ENCODE data around the gene GMPPA. TPM values are rescaled to one million over a fixed set of nuclear protein-coding genes. Genes with fewer than 3 reads are reported as not detected.

The GMPPA gene
- total RNA-seq, 1 donor from 2014 or later = 29.9 TPM

- DNase-seq (no peak), ATAC-seq (peak in 1 of 2 donors; percentile 40)
- intact Hi-C loops (cut with DNase I) = no loop called here
- H3K9me3 ChIP-seq = no peaks in the 10 kb centered on the region
- peaks cover 75% of the 10 kb centered on the region for H3K27me3 ChIP-seq (ENCODE audit: low read depth)
- peak overlapping the region; percentile 30 for H3K4me3 ChIP-seq
- no peak for TF ChIP-seq CTCF (IDR thresholded peaks at IDR 0.05)
- peaks cover 4% of the 10 kb centered on the region for H3K4me1 ChIP-seq
- H3K36me3 ChIP-seq = no peaks in the 10 kb centered on the region
- no peak overlapping the region for H3K27ac ChIP-seq
Measured at GRCh38 chr2:219484343-219485200, 14.1 kb upstream of the GMPPA start.

GRCh38 chr2:219485201-219485580, 13.5 kb upstream of the GMPPA start:
- Histone ChIP-seq H3K4me3 (no peak overlapping the region), H3K27ac (no peak overlapping the region), H3K9me3 (no peaks in the 10 kb centered on the region), H3K27me3 (ENCODE audit: low read depth) (peaks cover 71% of the 10 kb centered on the region), H3K4me1 (peaks cover 4% of the 10 kb centered on the region), H3K36me3 (no peaks in the 10 kb centered on the region)
- TF ChIP-seq CTCF (IDR thresholded peaks at IDR 0.05) = no peak
- intact Hi-C loops (cut with DNase I) = no loop called here
- DNase-seq (no peak), ATAC-seq (no peak)

GRCh38 chr2:219486380-219486959, 12.2 kb upstream of the GMPPA start:
- Histone ChIP-seq H3K9me3 (no peaks in the 10 kb centered on the region), H3K27me3 (ENCODE audit: low read depth) (peaks cover 79% of the 10 kb centered on the region), H3K4me3 (no peak overlapping the region), H3K27ac (no peak overlapping the region), H3K4me1 (peaks cover 4% of the 10 kb centered on the region), H3K36me3 (no peaks in the 10 kb centered on the region)
- no peak for TF ChIP-seq CTCF (IDR thresholded peaks at IDR 0.05)
- DNase-seq (no peak), ATAC-seq (no peak)
- intact Hi-C loops (cut with DNase I) = no loop called here

GRCh38 chr2:219488149-219488843, 10.4 kb upstream of the GMPPA start:
- Histone ChIP-seq H3K9me3 (no peaks in the 10 kb centered on the region), H3K27ac (no peak overlapping the region), H3K27me3 (ENCODE audit: low read depth) (peaks cover 82% of the 10 kb centered on the region), H3K4me3 (no peak overlapping the region), H3K36me3 (no peaks in the 10 kb centered on the region), H3K4me1 (peaks cover 4% of the 10 kb centered on the region)
- DNase-seq (no peak), ATAC-seq (no peak)
- TF ChIP-seq CTCF (IDR thresholded peaks at IDR 0.05) = no peak
- intact Hi-C loops (cut with DNase I) = no loop called here

GRCh38 chr2:219488844-219489194, 9.9 kb upstream of the GMPPA start:
- ATAC-seq (no peak), DNase-seq (no peak)
- Histone ChIP-seq H3K4me3 (no peak overlapping the region), H3K36me3 (no peaks in the 10 kb centered on the region), H3K9me3 (no peaks in the 10 kb centered on the region), H3K27me3 (ENCODE audit: low read depth) (peaks cover 80% of the 10 kb centered on the region), H3K27ac (no peak overlapping the region), H3K4me1 (peaks cover 4% of the 10 kb centered on the region)
- TF ChIP-seq CTCF (IDR thresholded peaks at IDR 0.05) = no peak
- intact Hi-C loops (cut with DNase I) = no loop called here
